Measurements from ENCODE around the gene LAYN. TPM values are rescaled to one million over a fixed set of nuclear protein-coding genes. Genes with fewer than 3 reads are reported as not detected.

LAYN gene
- total and polyA plus RNA-seq, 3 donors from 2014 or later = 7.0 to 9.5 (median 8.7) TPM

DNA sequence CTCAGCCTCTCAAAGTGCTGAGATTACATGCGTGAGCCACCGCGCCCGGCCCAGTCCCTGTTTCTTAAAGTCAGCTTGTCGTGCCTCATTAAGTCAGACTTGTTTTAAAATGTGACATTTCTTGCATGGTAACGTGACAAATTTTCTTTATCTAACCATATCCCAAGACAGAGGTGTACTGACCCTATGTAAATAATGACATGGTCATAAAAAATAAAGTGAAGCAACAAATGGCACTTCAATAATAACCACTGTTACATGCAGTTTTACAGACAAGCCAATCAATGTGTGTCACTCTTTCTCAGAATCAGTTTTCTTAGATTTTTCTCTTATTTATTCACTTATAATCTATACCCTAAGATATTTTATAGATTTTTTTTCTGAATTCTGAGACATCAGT lies 35.2 kb downstream of the LAYN start:
- WGBS, 2 donors = 95 to 96% methylated on average over 6 of the region's 6 CpGs
- TF ChIP-seq CTCF (IDR thresholded peaks at IDR 0.05) = no peak
- no peak for TF ChIP-seq POLR2A (IDR thresholded peaks at IDR 0.05)
- no peak overlapping the region for H3K4me3 ChIP-seq

DNA sequence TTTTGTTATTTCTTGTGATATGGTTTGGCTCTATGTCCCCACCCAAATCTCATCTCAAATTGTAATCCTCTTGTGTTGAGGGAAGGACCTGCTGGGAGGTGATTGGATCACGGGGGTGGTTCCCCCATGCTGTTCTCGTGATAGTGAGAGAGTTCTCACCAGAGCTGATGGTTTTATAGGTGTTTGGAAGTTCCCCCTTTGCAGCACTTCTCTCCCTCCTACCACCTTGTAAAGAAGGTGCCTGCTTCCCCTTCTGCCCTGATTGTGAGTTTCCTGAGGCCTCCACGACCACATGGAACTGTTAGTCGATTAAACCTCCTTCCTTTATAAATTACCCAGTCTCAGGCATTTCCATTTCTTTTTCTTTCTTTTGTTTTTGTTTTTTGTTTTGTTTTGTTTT lies 37.3 kb downstream of the LAYN start:
- TF ChIP-seq CTCF (IDR thresholded peaks at IDR 0.05) (no peak), POLR2A (IDR thresholded peaks at IDR 0.05) (no peak)
- Histone ChIP-seq H3K4me3 (no peak overlapping the region), H3K27me3 (no peaks in the 10 kb centered on the region), H3K4me1 (no peaks in the 10 kb centered on the region), H3K27ac (no peak overlapping the region), H3K36me3 (ENCODE audit: low read depth, missing control alignments) (no peaks in the 10 kb centered on the region), H3K9me3 (no peaks in the 10 kb centered on the region)
- intact Hi-C loops (cut with DNase I; ENCODE audit: low total_unique reads) = no loop called here
- no peak for DNase-seq
- WGBS, 2 donors = 76 to 91% methylated on average over 4 of the region's 4 CpGs

More for the DNA sequence above, 35.2 kb downstream of the LAYN start:
- intact Hi-C loops (cut with DNase I; ENCODE audit: low total_unique reads) = no loop called here
- H3K27me3 ChIP-seq = no peaks in the 10 kb centered on the region
- no peaks in the 10 kb centered on the region for H3K9me3 ChIP-seq
- H3K27ac ChIP-seq = no peak overlapping the region
- DNase-seq = no peak
- H3K36me3 ChIP-seq (ENCODE audit: low read depth, missing control alignments) = no peaks in the 10 kb centered on the region
- H3K4me1 ChIP-seq = no peaks in the 10 kb centered on the region

GRCh38 chr11:111581341-111581740 lies 40.8 kb downstream of the LAYN start:
- WGBS, 2 donors = 100% methylated on average over 1 of the region's 1 CpG
- no peak for DNase-seq
- no peaks in the 10 kb centered on the region for H3K4me1 ChIP-seq
- intact Hi-C loops (cut with DNase I; ENCODE audit: low total_unique reads) = no loop called here
- TF ChIP-seq CTCF (IDR thresholded peaks at IDR 0.05) (no peak), POLR2A (IDR thresholded peaks at IDR 0.05) (no peak)
- no peaks in the 10 kb centered on the region for H3K36me3 ChIP-seq (ENCODE audit: low read depth, missing control alignments)
- H3K27ac ChIP-seq = no peak overlapping the region
- no peaks in the 10 kb centered on the region for H3K9me3 ChIP-seq
- H3K4me3 ChIP-seq = no peak overlapping the region
- H3K27me3 ChIP-seq = no peaks in the 10 kb centered on the region

- H3K27me3 ChIP-seq = no peaks in the 10 kb centered on the region
- intact Hi-C loops (cut with DNase I; ENCODE audit: low total_unique reads) = no loop called here
These were observed 41.6 kb downstream of the LAYN start for GRCh38 chr11:111582163-111582562.

More at GRCh38 chr11:111582163-111582562, 41.6 kb downstream of the LAYN start:
- DNase-seq = no peak
- H3K36me3 ChIP-seq (ENCODE audit: low read depth, missing control alignments) = no peaks in the 10 kb centered on the region
- no peaks in the 10 kb centered on the region for H3K9me3 ChIP-seq
- H3K4me3 ChIP-seq = no peak overlapping the region
- TF ChIP-seq CTCF (IDR thresholded peaks at IDR 0.05) (no peak), POLR2A (IDR thresholded peaks at IDR 0.05) (no peak)
- no peaks in the 10 kb centered on the region for H3K4me1 ChIP-seq
- no peak overlapping the region for H3K27ac ChIP-seq
